GM18505 (cell line): ENCODE results near the gene TMEM39A.

ENCODE experiments used
- ATAC-seq: cut with Tn5 transposase; IDR thresholded peaks from one replicate; pipeline ENCODE4 v1.9.1; 2021; ENCODE audit not compliant: unreplicated experiment
- POLR2A ChIP-seq: IDR thresholded peaks from 4 replicates; pipeline ENCODE4 v1.6.1; 2011; ENCODE audit warnings: borderline replicate concordance; ENCODE audit not compliant: insufficient read depth, insufficient read length; ENCODE audit errors: extremely low read depth

Gene TMEM39A

DNA sequence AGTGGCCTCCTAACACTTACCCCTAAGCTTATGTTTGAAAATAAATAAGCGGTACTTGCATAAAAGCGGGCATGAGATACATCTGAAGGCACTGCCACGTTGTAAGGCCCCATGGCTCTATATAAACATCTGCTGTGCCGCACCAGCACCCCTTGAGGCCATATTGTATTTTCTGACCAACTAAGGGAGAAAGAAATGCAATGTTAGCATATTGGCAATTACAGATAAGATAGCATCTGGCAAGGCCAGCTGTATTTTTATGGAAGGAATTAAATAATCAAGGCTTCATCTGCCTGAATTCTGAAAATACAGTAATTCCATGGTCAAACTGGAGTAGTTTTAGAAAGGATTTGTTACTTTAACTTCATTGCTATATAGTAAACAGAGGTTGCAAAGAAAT is 28.7 kb downstream of the TMEM39A start:
- no peak for TF ChIP-seq POLR2A
- ATAC-seq = no peak

- ATAC-seq = no peak
- TF ChIP-seq POLR2A = no peak
These were observed 29.6 kb downstream of the TMEM39A start for GRCh38 chr3:119433613-119434325.

DNA sequence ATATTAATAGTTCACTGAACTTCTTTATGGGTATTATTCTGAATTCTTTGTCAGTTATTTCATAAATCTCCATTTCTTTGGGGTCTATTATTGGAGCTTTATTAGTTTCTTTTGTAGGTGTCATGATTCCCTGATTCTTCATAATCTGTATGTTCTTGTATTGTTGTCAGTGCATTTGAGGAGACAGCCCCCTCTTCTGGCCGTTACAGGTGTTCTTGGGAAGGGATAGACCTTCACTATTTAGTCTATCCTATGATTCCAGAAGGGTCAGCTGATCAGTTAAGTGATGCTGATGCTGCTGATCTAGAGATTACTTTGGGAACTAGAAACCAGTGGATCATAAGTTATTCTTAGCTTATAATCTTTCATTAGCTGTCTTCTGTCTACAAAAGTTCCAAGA is 34.9 kb downstream of the TMEM39A start:
- ATAC-seq = no peak
- TF ChIP-seq POLR2A = no peak

- no peak for TF ChIP-seq POLR2A
- ATAC-seq = no peak
These were observed 35.7 kb downstream of the TMEM39A start for GRCh38 chr3:119427669-119428068.

- ATAC-seq = no peak
- no peak for TF ChIP-seq POLR2A
These were observed 43.2 kb downstream of the TMEM39A start for GRCh38 chr3:119420196-119420595.

DNA sequence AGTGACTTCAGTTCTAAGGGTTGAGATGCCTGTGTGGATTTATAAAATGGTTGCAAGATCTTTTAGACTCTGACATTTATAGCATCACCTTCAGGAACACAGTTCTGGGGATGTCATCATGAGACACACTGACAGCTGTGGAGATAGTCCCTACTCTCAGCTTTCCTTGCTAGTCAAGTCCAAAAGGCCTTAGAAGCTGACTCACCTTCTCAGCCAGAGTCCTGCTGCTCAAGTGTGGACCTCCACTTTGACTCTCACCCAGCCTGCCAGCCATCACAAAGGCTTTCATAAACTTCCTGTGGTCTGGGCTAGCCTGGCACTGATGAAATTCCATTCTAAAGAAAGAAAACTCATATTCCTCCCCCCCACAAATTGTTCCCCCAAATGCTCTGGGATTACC is 44.8 kb downstream of the TMEM39A start:
- ATAC-seq = no peak

GRCh38 chr3:119417771-119418512 is 45.5 kb downstream of the TMEM39A start:
- ATAC-seq = no peak
- TF ChIP-seq POLR2A = no peak

More for the DNA sequence above, 44.8 kb downstream of the TMEM39A start:
- no peak for TF ChIP-seq POLR2A

- no peak for ATAC-seq
These were observed 46.5 kb downstream of the TMEM39A start for GRCh38 chr3:119416873-119417272.

GRCh38 chr3:119413603-119414280 is 49.7 kb downstream of the TMEM39A start:
- no peak for ATAC-seq

More at GRCh38 chr3:119416873-119417272, 46.5 kb downstream of the TMEM39A start:
- TF ChIP-seq POLR2A = no peak

GRCh38 chr3:119409844-119410243 is 53.6 kb downstream of the TMEM39A start:
- ATAC-seq = no peak
- TF ChIP-seq POLR2A = no peak

More at GRCh38 chr3:119413603-119414280, 49.7 kb downstream of the TMEM39A start:
- TF ChIP-seq POLR2A = no peak

DNA sequence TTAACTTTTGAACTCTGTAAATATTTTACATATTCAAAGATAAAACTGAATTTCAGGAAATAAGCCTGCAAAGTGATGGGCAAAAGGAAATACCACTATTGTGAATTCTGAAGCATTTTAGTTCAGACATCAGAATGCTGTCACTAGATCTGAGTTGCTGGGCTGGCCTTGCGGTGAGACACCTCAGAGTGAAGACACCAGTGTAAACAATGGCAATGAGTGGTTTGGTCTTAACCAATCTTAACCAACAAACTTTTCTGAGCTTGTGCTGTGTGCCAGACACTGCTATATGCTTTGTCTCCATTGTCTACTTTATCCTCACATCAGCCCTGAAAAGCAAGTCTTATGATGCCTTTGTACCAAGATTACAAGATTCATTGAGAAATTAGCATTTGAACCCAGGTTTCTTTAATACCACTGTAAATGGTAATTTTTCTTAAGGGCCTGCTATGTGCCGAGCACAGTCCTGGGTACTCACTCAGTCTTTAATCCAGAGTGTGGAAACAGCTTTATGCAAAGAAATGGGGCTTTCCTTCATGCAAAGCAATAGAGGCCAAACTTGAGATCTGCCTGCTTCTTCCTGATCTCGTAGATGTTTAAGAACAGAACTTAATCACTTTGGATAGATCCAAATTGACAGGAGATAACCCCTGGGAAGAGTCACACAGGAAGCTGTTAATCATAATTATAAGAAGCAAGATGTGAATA is 55.0 kb downstream of the TMEM39A start:
- TF ChIP-seq POLR2A = no peak
- no peak for ATAC-seq

- no peak for TF ChIP-seq POLR2A
- ATAC-seq = no peak
These were observed 58.1 kb downstream of the TMEM39A start for GRCh38 chr3:119405315-119405714.

DNA sequence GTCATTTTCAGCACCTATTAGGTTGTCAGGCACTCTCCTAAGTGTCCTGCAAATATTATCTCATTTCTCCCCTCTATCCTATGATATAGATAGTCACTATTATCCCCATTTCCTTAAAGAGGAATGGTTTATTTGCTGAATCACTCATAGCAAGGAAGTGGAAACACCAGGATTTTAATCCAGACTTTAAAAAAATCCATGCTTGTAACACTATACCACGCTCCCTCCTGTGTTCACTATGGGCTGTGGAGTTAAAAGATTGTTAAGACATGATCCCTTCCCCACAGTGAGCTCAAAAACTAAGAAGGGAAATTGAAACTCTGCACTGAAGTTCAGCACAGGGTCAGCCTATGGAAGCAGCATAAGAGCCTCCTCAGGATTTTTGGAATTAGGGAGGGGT is 60.2 kb downstream of the TMEM39A start:
- no peak for TF ChIP-seq POLR2A
- ATAC-seq = no peak
